Astrocyte of the spinal cord (primary cell): Measurements from ENCODE around the gene SH2D1A.

Source experiments
- DNase-seq: peaks from one replicate; pipeline ENCODE4 v3.0.0; 2011; ENCODE audit warnings: low read depth, low spot score
- H3K4me3 ChIP-seq: 2 replicates; pipeline ENCODE4 v1.5.1; 2011; ENCODE audit warnings: low read depth, mild to moderate bottlenecking, low read length, moderate library complexity
- CTCF ChIP-seq: IDR thresholded peaks from 2 replicates; pipeline ENCODE4 v1.5.1; 2012; ENCODE audit warnings: low read depth, mild to moderate bottlenecking, low read length, inconsistent platforms
- in situ Hi-C: cut with HindIII; loops from 2 replicates; pipeline ENCODE4 v1.10.0; 2017; ENCODE audit warnings: low sequenced_read_pairs

SH2D1A gene

DNA sequence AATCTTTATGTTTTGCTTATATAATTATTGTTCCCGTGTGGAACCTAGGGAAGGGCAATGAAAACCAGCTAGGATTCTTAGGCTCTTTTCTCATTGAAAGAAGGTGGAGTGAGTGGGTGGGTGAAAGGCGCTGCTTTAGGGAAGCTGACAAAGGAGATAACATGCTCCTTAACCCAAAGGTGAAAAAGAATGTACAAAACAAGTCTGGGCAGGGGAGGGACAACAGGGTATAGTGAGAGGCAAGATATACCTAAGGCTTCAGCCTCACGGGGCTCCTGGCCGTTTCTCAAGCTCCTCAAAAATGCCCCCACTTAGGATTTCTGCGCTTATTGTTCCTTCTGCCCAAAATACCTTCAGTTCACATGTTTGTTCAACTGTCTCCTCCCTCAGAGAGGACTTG is 1.8 kb downstream of the SH2D1A start:
- in situ Hi-C loops, result no loop called here
- no peak for DNase-seq
- TF ChIP-seq CTCF, result no peak
- no peak overlapping the region for H3K4me3 ChIP-seq

DNA sequence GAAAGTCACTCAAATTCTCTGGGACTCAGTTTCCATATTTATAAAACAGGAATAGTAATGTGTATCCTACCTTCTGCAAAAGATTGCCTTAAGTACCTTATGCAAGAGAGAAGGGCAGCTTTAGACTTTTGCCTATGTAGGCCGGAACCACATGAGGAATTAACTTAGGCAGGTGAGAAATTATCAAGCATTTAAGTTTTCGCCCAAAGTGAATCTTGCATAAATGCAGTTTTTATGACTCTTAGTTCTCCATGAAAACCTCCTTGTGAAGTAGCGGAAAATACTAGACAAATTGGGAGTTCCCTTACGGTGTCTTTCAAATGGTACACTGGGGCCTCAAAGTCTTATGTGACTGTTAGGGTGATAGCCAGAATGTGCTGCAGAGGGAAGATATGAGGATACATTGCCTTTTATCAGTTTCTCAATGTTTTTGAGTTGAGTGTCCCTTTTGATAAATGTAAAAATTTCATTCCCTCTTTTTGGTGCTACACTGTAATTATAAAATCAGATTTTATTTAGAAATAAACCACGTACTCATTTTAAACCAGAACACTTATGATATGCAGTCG is 2.6 kb downstream of the SH2D1A start:
- TF ChIP-seq CTCF, result no peak
- in situ Hi-C loops, result no loop called here
- H3K4me3 ChIP-seq, result no peak overlapping the region
- no peak for DNase-seq

DNA sequence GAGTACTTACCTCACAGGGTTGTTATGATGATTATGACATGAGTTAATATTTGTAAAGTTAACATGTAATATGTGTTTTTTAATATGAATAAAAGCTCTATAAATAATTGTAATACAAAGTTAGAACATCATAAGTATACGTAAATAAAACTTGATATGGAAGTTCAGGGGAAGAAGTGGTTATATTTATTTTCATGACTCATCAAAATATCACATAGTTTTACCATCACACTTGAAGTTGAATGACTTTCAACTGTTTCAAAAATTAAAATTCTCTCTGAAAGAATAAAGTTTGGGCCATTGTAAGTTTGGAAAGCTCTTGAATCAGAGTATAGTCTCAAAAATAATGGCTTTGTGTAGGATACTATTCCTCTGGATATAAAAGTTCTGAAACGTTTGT is 8.3 kb downstream of the SH2D1A start:
- H3K4me3 ChIP-seq, result no peak overlapping the region
- in situ Hi-C loops, result no loop called here
- no peak for DNase-seq
- TF ChIP-seq CTCF, result no peak

DNA sequence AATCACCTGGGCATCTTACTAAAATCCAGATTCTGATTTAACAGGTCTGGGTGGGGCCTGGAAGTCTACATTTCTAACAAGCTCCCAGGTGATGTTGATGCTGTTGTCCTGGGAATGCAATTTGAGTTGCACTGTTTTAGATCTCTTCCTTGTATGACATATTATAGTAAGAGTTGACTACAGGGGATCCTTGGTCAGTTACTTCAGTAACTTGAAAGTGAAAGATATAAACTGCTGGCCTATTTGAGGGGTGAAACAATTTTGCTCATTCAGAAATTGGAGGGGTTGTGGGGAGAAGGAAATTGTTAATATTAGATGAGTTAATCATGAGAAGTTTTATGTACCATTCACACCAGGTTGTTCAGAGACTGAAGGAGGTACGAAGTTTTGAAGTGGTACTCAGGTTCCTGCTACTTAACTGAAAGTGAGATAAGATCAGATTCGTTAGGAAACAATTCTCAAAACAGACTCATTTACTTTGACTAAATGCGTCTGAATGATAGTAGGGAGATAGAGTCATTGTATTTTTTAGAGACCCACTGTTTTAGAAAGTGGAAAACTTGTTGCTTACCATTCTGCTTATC is 12.5 kb downstream of the SH2D1A start:
- TF ChIP-seq CTCF, result no peak
- no peak overlapping the region for H3K4me3 ChIP-seq
- DNase-seq, result no peak
- in situ Hi-C loops, result no loop called here

DNA sequence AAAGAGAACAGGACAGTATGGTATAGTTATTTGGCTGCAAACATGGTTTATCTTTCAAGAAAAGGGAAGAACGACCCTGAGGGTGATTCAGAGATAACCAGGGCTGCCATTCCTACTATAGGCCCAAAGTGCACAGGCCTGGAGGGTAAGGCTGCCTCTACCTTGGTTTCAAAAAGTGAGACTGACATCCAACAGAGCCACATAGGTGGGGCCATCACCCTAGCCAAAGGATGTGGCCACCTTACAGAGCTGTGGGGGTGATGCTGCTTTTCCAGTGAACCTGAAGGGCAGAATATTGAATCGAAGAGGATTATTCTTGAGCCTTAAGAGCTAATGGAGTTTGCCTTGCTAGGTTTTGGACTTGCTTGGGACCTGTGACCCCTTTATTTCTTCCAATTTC is 15.7 kb downstream of the SH2D1A start:
- in situ Hi-C loops, result no loop called here
- no peak for DNase-seq
- no peak overlapping the region for H3K4me3 ChIP-seq
- TF ChIP-seq CTCF, result no peak

DNA sequence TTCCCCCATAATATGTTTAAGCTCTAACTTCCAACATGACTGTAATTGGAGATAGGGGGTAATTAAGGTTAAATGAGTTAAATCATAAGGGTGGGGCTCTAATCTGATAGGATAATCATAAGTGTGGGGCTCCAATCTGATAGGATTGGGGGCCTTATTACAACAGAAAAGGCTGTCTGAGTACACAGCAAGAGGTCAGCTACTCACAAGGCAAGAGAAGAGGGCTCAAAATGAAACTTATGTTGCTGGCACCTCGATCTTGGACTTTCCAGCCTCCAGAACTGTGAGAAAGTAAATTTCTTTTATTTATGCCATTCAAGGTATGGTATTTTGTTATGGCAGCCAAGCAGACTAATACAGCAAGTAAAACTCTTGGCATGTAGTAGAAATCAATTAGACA is 16.4 kb downstream of the SH2D1A start:
- no peak for TF ChIP-seq CTCF
- no peak for DNase-seq
- in situ Hi-C loops, result no loop called here
- H3K4me3 ChIP-seq, result no peak overlapping the region
